Heart left ventricle (tissue), 16 donors: ENCODE results near the gene BMAL2. TPM values are rescaled to one million over a fixed set of nuclear protein-coding genes. Genes with fewer than 3 reads are reported as not detected.
A peak's percentile ranks its signal among the peaks of the same experiment; 100 is the strongest.

Experiments
- ATAC-seq, 4 donors: fragments of 200-7000 bp; cut with Tn5 transposase; one replicate each; pipeline ENCODE4 v1.9.1; 2020 to 2022; ENCODE audit warnings: moderate library complexity in 4 of 4, mild to moderate bottlenecking in 3 of 4, moderate number of reproducible peaks in 1 of 4
- DNase-seq, 5 donors: peaks; one replicate each; pipeline ENCODE4 v3.0.0-alpha.2; 2020
- H3K27ac ChIP-seq, 12 donors: fragments of 200-600 bp; sonication (generic) in 4 of 12; one replicate each; pipeline versions ENCODE4 v1.5.0 to v1.8.0; 2016 to 2022; ENCODE audit warnings: mild to moderate bottlenecking in 2 of 12
- H3K27me3 ChIP-seq, 9 donors: fragments of 200-600 bp; sonication (generic) in 2 of 9; one replicate each; pipeline versions ENCODE4 v1.5.1 to v1.8.0; 2016 to 2022; ENCODE audit warnings: mild to moderate bottlenecking in 3 of 9
- H3K36me3 ChIP-seq, 9 donors: fragments of 200-600 bp; sonication (generic) in 2 of 9; one replicate each; pipeline versions ENCODE4 v1.5.0 to v1.8.0; 2018 to 2022; ENCODE audit warnings: mild to moderate bottlenecking in 2 of 9
- H3K4me1 ChIP-seq, 12 donors: fragments of 200-600 bp; sonication (generic) in 4 of 12; one replicate each; pipeline versions ENCODE4 v1.5.0 to v1.8.0; 2016 to 2022; ENCODE audit warnings: mild to moderate bottlenecking in 3 of 12
- H3K4me3 ChIP-seq, 12 donors: fragments of 200-600 bp; sonication (generic) in 4 of 12; one replicate each; pipeline versions ENCODE4 v1.5.0 to v1.8.0; 2017 to 2022; ENCODE audit warnings: mild to moderate bottlenecking in 9 of 12, moderate library complexity in 4 of 12
- H3K9me3 ChIP-seq, 12 donors: fragments of 200-600 bp; sonication (generic) in 4 of 12; one replicate each; pipeline versions ENCODE4 v1.5.0 to v1.8.0; 2016 to 2022; ENCODE audit warnings: mild to moderate bottlenecking in 1 of 12
- CTCF ChIP-seq, 12 donors: fragments of 200-600 bp; sonication (generic) in 4 of 12; IDR thresholded peaks; one replicate each; pipeline versions ENCODE4 v1.5.0 to v1.8.0; 2018 to 2022; ENCODE audit warnings: antibody characterized with exemption in 12 of 12, mild to moderate bottlenecking in 5 of 12
- POLR2A ChIP-seq, 2 donors: fragments of 450-650 bp; IDR thresholded peaks; one replicate each; pipeline ENCODE4 v1.6.1; 2017; ENCODE audit warnings: antibody characterized with exemption in 2 of 2, mild to moderate bottlenecking in 2 of 2, moderate library complexity in 2 of 2
- WGBS, 4 donors: extraction: QIAGEN DNeasy Blood & Tissue Kit in 2 of 4; methylation state at CpG; one replicate each; pipeline versions ENCODE4 v1.1.5 to v1.1.7; 2013 to 2018; 5-methylcytosine and 5-hydroxymethylcytosine counted together
- intact Hi-C, 10 donors: fragments of 100-400 bp; cut with DNase I; formaldehyde crosslinking; loops; one replicate each; pipeline versions ENCODE4 v1.11.1 to v1.14.2; 2022
- polyA plus RNA-seq, 2 donors: library from polyadenylated mRNA; stranded (reverse); fragments of 200-250 nt; gene quantifications; one replicate each; pipeline ENCODE4 v1.2.3, GENCODE V29; 2013
- total RNA-seq, 9 donors: library from RNA; depleted of rRNA in 2 of 9; stranded (reverse); fragments of >200 nt in 2 of 9; fragmentation: NEBNext Ultra II Directional in 3 of 9; extraction: Animal tissue kit (Norgen Biotek cat#: 25700) in 3 of 9; gene quantifications; one replicate each; pipeline versions ENCODE4 v1.1.0 to v1.2.4, GENCODE V29; 2016 to 2023
- donor health status: ischemic (EF 13 %, LVEDD 7.1; RV severe dilation, severe dysfunction).
- donor health status: healthy with polysubstance abuse.
- donor health status: DM: no; HTN: yes; CAD: no.
- donor health status: DM: no; HTN: no; CAD: no.
- donor health status: ischemic (EF 25% LVEDD 6.9; RV normal size, moderate dysfunction).
- donor health status: ischemic (EF 25% LVEDD 5.7; RV mildly dilated, moderate dysfunction).
- donor health status: healthy.
- donor health status: DM: yes; HTN: yes; CAD: no.
- donor health status: ischemic (EF 35%, LVEDD 5.7; RV mildly dilated, moderate dysfunction).
- donor health status: nonischemic (EF 11% LVEDD 7.7; RV severe dilation, severe dysfunction).
- donor health status: DM: yes; HTN: yes; CAD: no.
- donor health status: PGD.
- donor health status: ischemic (EF 29% LVEDD 5.4; RV normal size, mild dysfunction).
- donor health status: nonischemic (EF 23%, LVEDD 6.1; RV moderate dilation, normal function).

The BMAL2 gene
- total and polyA plus RNA-seq, 11 donors = 0.30 to 10.7 (median 2.9) TPM

- H3K4me3 ChIP-seq = peak overlapping the region in 7 of 12 donors; percentile 59 to 78 (median 67)
- H3K36me3 ChIP-seq = no peaks in the 10 kb centered on the region
- TF ChIP-seq CTCF (IDR thresholded peaks at IDR 0.05) = no peak
- TF ChIP-seq POLR2A (IDR thresholded peaks at IDR 0.05) = no peak
- WGBS, 4 donors = 78 to 87% (median 84%) methylated on average over 7 of the region's 7 CpGs
- H3K27ac ChIP-seq = no peak overlapping the region
- intact Hi-C loops = loop anchor here in 5 of 10 donors (10.0 kb wide), 3 partner anchors 321 to 341 kb away; no protein-coding TSS in a partner anchor
- H3K9me3 ChIP-seq = no peaks in the 10 kb centered on the region
- H3K4me1 ChIP-seq = peaks cover 0 to 30% (median 6%) of the 10 kb centered on the region in 12 donors
- no peak for ATAC-seq
- peaks cover 0 to 6% (median 0%) of the 10 kb centered on the region in 9 donors for H3K27me3 ChIP-seq
- DNase-seq = no peak
Measured at GRCh38 chr12:27334042-27334720, 1.5 kb downstream of the BMAL2 start.

- Histone ChIP-seq H3K4me1 (peaks cover 0 to 30% (median 6%) of the 10 kb centered on the region in 12 donors), H3K36me3 (no peaks in the 10 kb centered on the region), H3K27ac (no peak overlapping the region), H3K9me3 (no peaks in the 10 kb centered on the region), H3K27me3 (peaks cover 0 to 6% (median 0%) of the 10 kb centered on the region in 9 donors), H3K4me3 (no peak overlapping the region)
- DNase-seq (no peak), ATAC-seq (no peak)
- TF ChIP-seq POLR2A (IDR thresholded peaks at IDR 0.05) = no peak
- no peak for TF ChIP-seq CTCF (IDR thresholded peaks at IDR 0.05)
- intact Hi-C loops = loop anchor here in 5 of 10 donors (10.0 kb wide), 3 partner anchors 320 to 340 kb away; no protein-coding TSS in a partner anchor
- WGBS, 4 donors = 67 to 78% (median 71%) methylated on average over 6 of the region's 6 CpGs
Measured at GRCh38 chr12:27334721-27335082, 2.1 kb downstream of the BMAL2 start.

- no peaks in the 10 kb centered on the region for H3K36me3 ChIP-seq
- no peaks in the 10 kb centered on the region for H3K9me3 ChIP-seq
- DNase-seq = no peak
- no peak for ATAC-seq
- 82 to 86% (median 84%) methylated on average over 5 of the region's 5 CpGs for WGBS, 4 donors
- intact Hi-C loops = loop anchor here in 5 of 10 donors (10.0 kb wide), 3 partner anchors 319 to 339 kb away; no protein-coding TSS in a partner anchor
- H3K4me3 ChIP-seq = no peak overlapping the region
- peaks cover 0 to 6% (median 0%) of the 10 kb centered on the region in 9 donors for H3K27me3 ChIP-seq
- peaks cover 0 to 27% (median 6%) of the 10 kb centered on the region in 12 donors for H3K4me1 ChIP-seq
- TF ChIP-seq CTCF (IDR thresholded peaks at IDR 0.05) (no peak), POLR2A (IDR thresholded peaks at IDR 0.05) (no peak)
- H3K27ac ChIP-seq = no peak overlapping the region
Measured at GRCh38 chr12:27335364-27336281, 3.0 kb downstream of the BMAL2 start.

- no peak for ATAC-seq
- intact Hi-C loops = loop anchor here in 5 of 10 donors (10.0 kb wide), 3 partner anchors 319 to 339 kb away; no protein-coding TSS in a partner anchor
- Histone ChIP-seq H3K27ac (no peak overlapping the region), H3K36me3 (no peaks in the 10 kb centered on the region), H3K4me1 (peaks cover 0 to 21% (median 6%) of the 10 kb centered on the region in 12 donors), H3K27me3 (peaks cover 0 to 6% (median 0%) of the 10 kb centered on the region in 9 donors), H3K9me3 (no peaks in the 10 kb centered on the region), H3K4me3 (no peak overlapping the region)
- TF ChIP-seq CTCF (IDR thresholded peaks at IDR 0.05) = no peak
- TF ChIP-seq POLR2A (IDR thresholded peaks at IDR 0.05) = no peak
- 95 to 100% (median 97%) methylated on average over 2 of the region's 2 CpGs for WGBS, 4 donors
- no peak for DNase-seq
Measured at GRCh38 chr12:27336282-27336653, 3.6 kb downstream of the BMAL2 start.
